ENCODE results near the gene LRFN2.

Gene LRFN2

DNA sequence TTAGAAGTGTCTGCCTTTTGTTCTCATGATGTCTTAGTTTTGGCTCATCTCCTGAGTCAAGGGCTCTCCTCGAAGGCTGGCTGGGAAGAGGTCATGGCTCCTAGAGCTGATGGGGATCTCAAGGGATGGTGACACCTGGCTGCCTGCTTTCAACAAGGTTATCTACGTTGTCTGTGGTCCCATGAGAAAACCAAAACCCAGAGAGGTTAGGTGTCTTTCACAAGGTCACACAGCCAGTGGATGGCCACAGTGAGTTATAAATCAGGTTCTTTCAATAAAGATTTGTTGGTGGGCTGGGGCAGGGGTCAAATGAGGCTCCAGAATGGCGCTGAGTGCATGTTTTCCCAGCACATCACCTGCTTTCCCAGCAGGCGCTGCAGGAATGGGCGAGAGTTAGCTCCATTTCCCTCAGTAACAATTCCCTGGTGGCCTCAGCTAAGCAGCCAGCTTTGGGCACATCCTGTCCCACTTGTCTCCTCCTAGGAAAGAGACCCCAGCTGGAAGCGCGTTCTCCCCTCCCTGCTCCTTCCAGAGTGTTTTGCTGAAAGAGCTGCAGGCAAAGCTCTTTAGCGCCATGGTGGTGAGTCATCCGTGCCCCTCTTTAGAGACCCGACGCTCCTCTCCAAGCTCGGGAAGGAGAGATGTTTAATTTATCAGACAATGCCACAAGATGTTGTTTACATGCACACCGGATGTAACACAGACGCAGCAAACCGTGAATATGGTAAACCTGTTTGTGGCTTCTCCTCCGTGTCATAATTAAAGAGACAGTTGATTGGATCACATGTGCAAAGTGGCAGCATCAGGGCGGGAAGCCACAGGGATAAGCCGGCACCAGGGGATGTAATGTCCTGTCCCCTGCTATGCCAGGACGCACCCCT, 109.7 kb downstream of the LRFN2 start:
- no peak for DNase-seq (ENCODE audit: low read depth)

DNA sequence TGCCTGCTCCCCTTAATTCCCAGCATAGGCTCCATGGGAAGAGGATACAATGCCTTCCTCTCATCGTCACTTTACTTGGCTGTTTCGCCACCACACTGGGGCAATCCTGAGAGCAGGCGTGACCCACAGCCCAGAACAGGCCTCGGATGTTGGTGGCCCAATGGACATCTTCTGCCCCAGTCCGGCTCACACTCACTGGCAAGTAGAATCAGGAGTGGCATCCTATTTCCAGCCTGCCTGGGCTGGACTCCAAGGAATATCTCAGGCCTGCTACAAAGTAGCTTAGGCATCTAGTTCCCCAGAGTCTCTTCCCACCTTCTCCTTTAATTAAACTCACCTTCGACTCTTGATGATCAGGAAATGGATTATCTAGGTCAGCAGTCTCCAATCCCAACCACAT, 110.5 kb downstream of the LRFN2 start:
- DNase-seq (ENCODE audit: low read depth): no peak

DNA sequence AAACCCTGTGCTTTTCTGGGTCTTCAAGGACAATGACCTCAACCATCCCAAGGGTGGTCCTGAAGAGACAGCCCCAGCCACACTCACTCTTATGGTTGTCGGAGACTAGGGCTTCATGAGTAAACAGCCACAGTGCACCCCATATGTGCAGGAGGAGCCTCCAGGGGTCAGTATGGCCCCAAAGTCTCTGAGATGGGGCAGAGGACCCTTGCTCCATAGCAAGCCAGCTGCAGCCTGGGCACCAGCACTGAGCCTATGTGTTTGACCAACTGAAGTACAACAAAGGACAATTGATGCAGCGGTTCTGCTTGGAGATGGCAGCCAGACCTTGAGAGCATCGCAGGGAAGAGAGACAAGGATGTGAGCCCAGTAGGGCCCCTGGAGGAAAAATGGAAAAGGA, 112.2 kb downstream of the LRFN2 start:
- DNase-seq (ENCODE audit: low read depth): no peak

DNA sequence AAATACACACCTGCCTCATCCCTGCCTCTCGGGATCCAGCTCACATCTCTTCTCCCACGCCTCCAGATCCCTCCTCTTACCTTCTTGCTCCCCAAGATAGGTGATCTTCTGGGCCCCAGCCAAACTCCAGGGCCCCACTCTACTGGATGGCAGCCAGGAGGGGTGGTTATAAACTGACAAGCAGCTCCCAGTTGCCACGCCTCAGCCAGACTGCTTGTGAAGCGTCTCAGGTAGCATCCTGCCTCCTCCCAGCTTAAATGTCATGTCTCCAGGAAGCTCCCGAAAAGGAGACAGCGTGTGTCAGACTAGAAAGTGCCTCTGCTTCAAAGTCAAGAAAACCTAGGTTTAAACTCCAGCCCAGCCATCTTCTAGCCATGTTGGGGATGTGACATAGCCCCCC, 114.1 kb downstream of the LRFN2 start:
- DNase-seq (ENCODE audit: low read depth): no peak

DNA sequence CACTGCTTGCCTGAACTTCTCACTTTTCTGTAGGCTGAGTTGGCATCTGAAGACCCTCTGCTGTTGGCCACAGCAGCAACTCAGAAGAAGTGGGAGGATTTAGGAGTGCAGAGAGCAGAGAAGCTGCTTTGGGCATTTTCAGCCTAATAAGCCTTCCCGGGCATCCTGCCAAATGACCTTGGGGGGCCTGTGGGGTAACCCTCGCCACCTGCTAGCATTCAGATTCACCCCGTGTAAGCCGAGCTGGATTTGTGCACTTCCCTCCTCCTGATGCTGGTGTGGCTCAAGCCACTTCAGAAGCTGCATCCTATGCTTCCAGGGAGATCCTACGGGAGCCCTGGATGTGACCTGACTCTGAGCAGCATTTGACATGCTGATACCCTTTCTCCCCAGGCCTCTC, 114.8 kb downstream of the LRFN2 start:
- DNase-seq (ENCODE audit: low read depth): no peak

DNA sequence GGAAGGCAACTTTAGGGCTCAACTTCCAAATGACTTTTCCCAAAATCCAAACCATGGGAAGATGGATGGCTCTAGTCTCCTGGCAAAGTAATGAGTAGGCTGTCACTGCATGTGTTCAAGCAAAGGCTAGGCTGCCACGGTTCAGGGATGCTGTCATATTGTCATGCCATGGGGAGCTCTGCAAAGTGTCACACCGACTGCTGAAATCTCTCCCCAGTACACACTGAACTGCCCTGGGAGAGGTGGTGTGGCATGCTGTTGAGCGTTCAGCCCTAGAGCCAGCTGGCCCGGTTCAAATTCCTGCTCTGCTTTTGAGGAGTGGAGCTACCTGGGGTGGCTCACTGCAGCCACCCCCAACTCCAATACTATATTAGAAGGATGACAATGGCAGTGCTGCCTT, 115.9 kb downstream of the LRFN2 start:
- no peak for DNase-seq (ENCODE audit: low read depth)

DNA sequence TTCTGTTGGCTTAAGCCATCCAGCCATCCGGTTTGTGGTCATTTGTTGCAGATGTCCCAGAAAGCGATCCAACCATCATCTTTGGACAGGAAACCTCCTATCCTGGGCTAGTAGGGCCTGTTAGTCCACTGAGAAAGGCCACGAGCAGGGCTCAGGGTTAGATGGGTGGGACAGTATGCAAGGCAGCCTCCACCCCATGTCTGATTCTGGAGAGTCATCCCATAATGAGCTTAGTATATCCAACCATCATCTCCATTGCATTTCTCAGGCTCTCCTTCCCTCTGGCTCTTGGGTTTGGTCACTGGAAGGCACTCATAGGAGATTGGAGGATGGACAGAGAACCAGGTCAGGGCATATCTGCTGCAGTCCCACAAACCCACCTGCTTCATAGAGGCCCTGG, 117.8 kb downstream of the LRFN2 start:
- DNase-seq (ENCODE audit: low read depth): no peak

DNA sequence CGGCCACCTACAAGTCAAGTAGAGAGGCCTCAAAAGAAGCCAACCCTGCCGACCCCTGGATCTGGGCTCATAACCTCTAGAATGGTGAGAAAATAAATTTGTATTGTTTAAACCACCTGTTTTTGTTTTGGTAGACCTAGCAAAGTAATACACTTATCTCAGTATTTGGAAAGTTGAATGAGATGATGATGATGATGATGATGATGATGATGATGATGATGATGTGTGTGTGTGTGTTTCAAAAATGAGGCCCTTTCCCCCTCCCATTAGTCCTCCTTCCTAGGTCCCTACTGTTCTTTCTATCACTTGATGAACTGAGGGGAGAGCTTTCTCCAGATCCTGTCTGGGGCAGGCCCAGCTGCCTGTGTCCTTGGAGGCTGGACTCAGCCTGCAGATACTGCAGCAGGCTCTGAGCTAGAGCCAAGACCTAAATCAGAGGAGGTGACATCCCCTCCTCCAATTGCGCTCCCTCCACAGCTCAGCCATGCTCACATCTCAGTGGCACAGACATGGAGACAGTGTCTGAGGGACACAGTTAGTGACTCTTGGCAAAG, 120.1 kb downstream of the LRFN2 start:
- no peak for DNase-seq (ENCODE audit: low read depth)

DNA sequence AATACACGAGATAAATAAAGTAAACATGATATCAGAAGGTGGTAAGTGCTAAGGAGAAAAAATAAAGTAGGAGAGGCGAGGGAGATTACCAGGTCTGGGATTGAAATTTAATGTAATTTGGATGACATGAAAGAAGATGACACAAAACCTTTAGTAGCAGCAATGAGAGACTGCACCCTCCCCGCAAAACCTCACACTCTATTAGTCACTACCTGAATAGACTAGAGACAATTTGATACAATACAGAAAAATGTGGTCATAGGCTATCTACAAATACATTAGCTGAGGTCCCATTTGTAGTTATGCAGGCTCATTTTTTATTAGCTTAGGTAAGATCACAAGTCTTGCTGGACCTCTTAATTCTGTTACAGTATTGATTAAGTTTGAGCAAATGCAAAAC, 125.5 kb downstream of the LRFN2 start:
- DNase-seq (ENCODE audit: low read depth): no peak

DNA sequence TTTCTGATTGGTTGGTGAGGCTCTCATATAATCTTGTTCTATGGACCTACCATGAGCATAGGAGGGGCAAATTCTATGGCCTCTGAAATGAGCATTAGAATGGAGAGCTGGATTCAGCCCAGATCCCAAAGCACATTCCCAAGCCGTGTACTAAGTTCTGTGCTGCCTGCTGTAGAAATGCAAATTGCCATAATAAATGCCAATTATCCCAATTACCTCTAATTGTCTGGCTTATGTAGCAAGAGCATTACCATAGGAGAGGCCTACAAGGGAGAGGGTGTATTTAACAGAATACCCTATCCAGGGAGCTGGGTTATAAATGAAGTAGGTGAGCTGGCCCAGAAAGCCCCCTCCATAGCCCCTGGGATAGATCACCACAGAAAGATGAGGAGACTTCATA, 126.8 kb downstream of the LRFN2 start:
- DNase-seq (ENCODE audit: low read depth): no peak

DNA sequence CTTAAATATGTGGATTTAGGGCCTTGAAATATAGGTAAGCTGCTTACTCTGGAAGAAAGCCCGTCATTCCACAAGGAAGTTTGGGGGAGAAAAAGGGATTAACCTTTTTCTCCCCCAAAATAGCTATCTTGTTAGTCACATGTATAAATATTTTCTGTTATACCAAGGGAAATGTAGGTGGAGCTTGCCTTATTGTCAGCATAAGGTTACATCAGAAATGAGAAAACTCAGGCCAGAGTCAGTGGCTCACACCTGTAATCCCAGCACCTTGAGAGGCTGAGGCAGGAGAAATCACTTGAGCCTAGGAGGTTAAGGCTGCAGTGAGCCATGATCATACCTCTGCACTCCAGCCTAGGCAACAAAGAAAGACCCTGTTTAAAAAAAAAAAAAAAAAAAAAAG, 129.9 kb downstream of the LRFN2 start:
- DNase-seq (ENCODE audit: low read depth): peak; percentile 9

DNA sequence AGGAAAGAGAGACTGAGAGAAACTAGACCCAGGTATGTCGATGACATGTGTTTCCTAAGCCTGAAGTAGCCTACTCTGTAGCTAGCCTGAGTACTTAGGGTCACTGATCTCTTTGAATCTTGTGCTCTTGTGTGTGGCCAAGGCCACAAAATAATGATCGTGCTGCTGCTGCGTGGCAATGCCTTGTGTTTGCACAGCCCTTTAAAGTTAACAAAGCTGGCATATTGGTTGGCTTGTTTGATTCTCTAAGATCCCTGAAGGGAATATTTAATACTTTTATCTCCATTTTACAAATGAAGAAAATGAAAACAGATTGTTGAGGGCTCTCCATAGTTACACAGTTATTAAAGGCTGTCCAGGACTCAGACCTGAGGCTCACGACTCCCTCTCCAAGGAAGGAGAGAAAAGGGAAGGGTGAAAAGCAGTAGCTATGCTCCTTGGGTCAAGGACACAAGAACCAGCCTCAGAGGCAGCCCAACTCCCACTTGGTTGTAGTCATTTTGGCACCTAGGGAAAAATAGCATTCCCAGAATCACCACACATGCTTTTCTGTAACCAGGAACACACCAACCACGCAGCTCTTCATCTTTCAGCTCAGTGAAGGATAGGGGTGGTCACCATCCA, 130.7 kb downstream of the LRFN2 start:
- no peak for DNase-seq (ENCODE audit: low read depth)

DNA sequence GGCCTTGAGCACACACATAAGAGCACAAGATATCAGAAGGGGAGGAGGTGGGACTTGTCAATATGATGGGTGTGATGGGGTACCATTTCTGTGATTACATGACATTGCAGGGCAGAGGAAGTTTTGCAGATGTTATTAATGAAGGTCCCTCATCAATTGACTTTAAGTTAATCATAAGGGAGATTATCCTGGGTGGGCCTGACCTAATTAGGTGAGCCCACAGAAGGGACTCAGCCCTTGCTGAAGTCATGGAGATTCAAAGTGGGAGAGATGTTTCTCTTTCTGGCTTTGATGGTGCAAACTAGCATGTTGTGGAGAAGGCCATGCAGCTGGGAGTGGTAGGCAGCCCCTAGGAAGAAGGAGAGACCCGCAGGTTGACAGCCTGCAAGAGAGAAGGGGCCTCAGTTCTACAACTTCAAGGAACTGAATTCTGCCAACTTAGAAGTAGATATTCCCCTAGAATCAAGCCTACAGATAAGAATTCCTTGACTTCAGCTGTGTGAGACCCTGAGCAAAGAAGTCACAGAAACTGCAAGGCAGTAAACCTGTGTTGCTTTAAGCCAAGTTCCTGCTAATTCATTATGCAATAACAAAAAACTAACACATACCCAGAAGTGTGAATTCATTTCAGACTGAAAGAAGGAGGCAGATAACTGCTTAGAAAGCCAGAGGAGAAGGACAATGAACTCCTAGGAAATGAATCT, 131.3 kb downstream of the LRFN2 start:
- DNase-seq (ENCODE audit: low read depth): no peak

DNA sequence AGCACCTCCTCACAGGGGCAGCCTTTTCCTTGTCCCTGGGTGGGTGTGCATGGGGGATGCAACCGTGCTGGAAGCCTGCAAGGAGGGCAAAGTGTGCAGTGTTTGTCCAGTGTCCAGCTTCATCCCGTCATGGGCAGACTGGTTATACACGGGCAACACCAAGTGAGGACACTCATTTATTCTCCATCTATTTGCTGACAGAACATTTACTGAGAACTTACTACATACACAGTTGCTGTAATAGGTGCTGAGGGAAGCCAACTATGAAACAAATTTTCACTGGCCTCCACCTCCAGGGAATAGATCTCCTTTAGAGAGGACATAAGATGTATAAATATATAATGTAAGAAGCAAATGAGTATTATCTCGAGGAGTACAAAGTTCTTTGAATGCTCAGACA, 136.7 kb downstream of the LRFN2 start:
- DNase-seq (ENCODE audit: low read depth): no peak

DNA sequence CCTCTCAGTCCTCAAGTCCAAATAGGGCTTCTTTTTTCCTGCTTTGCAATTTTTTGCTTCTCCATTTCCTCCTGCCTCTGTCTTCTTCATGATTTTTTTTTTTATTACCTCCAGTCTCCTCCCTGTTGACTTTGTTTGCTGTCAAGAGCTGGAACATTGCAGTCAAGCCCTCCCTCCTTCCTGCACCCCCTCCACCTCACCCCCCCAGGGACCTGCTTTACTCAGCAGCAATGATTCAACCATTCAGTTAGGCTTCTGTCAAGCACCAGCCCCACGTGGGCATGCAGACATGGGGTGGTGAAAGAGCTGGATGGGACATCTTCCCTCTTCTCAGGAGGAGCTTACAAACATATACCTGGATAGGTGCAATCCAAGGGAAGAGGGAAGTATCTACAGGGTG, 142.4 kb downstream of the LRFN2 start:
- DNase-seq (ENCODE audit: low read depth): no peak

DNA sequence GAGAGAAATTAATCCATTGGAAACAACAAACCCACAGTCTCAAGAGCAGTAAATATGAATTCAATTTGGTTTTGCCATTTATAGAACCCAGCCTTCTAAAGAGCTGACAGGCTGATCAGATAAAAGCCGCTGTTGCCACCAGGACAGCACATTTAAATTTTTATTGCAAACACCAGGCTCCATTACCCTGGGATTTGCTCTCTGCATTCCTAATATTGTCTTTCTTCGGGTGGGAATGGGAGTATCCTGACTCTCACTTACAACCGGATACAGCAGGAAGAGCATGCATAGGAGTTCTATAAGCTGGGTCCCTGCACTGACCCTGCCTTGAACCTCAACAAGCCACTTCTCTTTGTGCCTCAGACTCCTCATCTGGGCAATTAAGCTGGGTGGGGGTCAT, 142.9 kb downstream of the LRFN2 start:
- no peak for DNase-seq (ENCODE audit: low read depth)

DNA sequence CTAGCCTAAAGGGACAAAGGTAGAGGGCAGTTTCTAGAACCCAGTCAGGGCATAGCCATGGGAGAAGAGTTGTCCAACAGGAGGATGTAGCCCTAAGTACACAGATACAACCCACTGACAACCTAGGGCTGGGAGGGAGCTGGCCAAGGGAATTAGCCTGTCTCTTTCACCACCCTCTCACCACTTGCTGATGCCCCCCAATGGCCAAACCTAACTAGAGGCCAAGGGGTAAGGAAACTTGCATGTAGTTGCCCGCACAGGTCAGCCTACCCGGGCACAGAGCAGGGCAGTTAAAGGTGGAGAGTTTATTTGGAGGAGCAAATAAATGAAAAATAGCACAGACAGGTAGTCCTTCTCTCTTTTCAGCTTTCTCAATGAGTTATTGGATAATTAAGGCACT, 143.3 kb downstream of the LRFN2 start:
- no peak for DNase-seq (ENCODE audit: low read depth)

DNA sequence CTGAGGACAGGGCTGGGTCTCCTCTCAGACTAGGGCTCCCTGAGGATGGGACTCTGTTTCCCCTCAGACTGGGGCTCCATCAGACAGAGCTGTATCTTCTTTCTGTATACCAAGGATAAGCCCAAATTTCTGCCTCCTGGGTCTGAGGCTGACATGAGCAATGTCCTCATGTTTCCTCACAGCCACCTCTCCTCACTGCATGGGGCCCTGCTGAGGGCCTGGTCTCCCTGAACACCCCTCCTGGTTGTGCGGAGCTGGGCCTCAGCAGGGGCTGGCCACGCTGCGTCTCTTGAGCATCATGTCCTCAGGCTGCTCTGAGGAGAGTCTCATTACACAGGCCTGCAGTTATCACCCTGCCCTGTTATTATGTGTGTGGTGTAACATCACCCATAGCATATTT, 144.6 kb downstream of the LRFN2 start:
- no peak for DNase-seq (ENCODE audit: low read depth)

DNA sequence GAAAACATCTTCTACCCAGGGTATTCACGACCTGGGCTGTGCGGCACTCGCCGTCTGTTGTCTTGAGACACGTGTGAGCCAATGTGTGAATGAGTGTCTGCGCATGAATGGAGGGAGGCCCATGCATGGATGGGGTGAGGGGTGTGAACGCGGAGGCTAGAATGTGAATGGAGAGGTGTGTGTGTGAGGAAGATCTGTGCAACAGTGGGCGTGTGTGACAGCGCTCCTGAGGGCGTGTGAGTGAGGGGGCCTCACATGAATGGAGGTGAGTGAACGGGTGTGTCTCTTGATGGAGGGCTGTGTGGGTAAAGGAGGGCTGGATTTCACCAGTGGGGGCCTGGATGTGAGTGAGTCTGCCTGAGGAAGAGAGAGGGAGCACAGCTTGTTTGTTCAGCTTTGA, 146.0 kb downstream of the LRFN2 start:
- no peak for DNase-seq (ENCODE audit: low read depth)

DNA sequence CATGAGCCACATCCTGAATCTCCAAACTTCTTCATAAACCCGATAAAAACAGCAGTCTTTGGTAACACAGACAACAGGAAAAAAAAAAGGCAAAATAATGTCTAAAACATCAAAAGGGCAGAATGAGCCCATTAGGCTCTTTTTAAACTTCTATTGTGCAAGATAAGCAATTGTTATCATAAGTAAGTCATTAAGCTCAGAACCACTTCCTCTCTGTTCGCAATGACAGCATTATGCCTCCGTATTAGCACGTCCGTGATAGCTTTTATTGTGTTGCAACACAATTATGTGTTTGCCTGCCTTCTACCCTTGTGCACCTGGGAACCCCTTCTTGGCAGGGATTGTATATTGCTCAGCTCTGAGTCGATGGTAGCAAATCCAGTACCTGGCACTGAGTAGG, 147.1 kb downstream of the LRFN2 start:
- DNase-seq (ENCODE audit: low read depth): no peak

DNA sequence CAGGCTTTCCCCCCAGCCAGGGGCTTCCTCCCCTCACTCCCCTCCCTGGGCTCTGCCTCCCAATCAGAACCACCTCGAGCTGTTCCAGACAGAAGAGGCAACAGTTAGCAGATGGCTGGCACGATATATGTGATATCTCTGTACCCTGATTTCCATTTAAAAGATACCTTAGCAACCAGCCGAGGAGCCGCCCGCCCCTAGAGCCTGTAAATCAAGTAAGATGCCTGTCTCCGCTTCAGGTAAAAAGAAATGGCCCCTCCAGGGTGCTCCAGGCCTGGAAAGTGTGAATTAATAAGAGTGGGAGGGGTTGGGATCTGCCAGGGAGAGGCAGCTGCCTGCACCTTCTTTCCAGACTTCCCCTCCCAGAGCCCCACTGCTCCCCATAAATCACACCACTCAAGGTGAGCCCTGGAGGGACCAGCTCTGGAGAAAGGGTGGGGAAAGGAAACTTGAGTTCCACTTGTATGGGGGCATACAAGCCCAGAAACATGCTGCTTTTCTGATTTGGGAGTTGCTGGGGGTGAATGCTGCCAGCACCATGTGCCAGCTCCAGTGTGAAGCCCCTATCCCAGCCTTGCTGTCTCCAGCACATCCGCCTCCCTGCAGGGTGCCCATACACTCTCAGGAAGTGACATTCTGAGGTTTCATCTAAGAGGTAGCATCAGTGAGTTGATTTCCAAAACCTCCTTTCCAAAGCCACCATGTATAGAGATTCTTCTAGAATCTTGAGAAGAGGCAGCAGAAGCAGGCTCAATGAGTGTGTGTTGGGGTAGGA, 148.0 kb downstream of the LRFN2 start:
- DNase-seq (ENCODE audit: low read depth): no peak

DNA sequence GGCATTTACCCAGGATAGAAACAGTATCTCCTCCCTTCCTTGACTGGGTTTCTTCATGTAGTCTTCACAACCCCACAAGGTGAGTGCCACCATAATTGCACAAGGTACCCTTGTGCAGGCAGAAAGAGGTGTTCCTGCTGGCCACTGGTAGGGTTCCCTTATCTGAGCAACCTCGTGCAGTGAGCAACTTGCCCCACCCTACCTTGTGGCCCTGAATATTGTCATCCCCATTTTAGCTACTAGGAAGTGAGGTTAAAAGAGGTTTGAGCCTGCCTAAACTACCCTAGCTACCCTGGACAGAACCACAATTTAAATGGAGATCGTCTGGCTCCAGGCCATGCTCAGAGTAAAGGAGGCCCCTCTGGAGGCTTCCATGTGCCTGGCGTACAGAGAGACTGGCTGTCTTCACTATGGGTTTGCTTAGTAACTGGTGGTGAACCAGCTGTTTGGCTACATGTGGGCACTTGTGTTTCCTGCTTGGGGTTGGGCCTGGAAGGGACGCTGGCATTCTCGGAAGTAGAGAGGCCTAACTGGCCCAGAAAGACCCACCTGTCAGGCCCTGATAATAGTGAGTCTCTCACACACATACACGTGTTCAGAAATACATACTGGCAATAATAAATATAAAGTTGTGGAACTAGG, 148.8 kb downstream of the LRFN2 start:
- DNase-seq (ENCODE audit: low read depth): no peak
